Measurements from ENCODE around the gene AMH.

- TF ChIP-seq CTCF (IDR thresholded peaks at IDR 0.05) (no peak), TEAD4 (IDR thresholded peaks at IDR 0.05; ENCODE audit: borderline replicate concordance, insufficient read depth) (no peak), GABPA (IDR thresholded peaks at IDR 0.05; ENCODE audit: low read depth) (no peak), SMC3 (IDR thresholded peaks at IDR 0.05; ENCODE audit: low read depth, low read length) (no peak)
Measured at GRCh38 chr19:2268861-2269243, 19.7 kb downstream of the AMH start.
